ENCODE measurements around the gene SPOCK1.
A peak's percentile ranks its signal among the peaks of the same experiment; 100 is the strongest.

The SPOCK1 gene

GRCh38 chr5:137144656-137145055, 354.5 kb downstream of the SPOCK1 start:
- Histone ChIP-seq H3K4me3 (no peak overlapping the region), H3K36me3 (no peaks in the 10 kb centered on the region), H3K9me3 (no peaks in the 10 kb centered on the region), H3K4me1 (peaks cover 0 to 43% (median 22%) of the 10 kb centered on the region in 4 donors), H3K27me3 (no peaks in the 10 kb centered on the region), H3K27ac (no peak overlapping the region)
- peak in 1 of 2 donors; percentile 24 for DNase-seq
- intact Hi-C loops (cut with DNase I; ENCODE audit: low total_unique reads), result no loop called here
- no peak for TF ChIP-seq CTCF (IDR thresholded peaks at IDR 0.05)

GRCh38 chr5:137142764-137143605, 356.1 kb downstream of the SPOCK1 start:
- H3K27me3 ChIP-seq, result no peaks in the 10 kb centered on the region
- no peak for TF ChIP-seq CTCF (IDR thresholded peaks at IDR 0.05)
- DNase-seq, result peak; percentile 65 to 84
- intact Hi-C loops (cut with DNase I; ENCODE audit: low total_unique reads), result no loop called here
- H3K4me1 ChIP-seq, result peaks cover 0 to 43% (median 22%) of the 10 kb centered on the region in 4 donors
- peak overlapping the region; percentile 50 to 54 for H3K27ac ChIP-seq
- no peaks in the 10 kb centered on the region for H3K36me3 ChIP-seq
- no peak overlapping the region for H3K4me3 ChIP-seq
- no peaks in the 10 kb centered on the region for H3K9me3 ChIP-seq

GRCh38 chr5:137142346-137142745, 356.8 kb downstream of the SPOCK1 start:
- H3K27ac ChIP-seq, result peak overlapping the region; percentile 50 to 54
- DNase-seq, result peak in 1 of 2 donors; percentile 63
- no peak for TF ChIP-seq CTCF (IDR thresholded peaks at IDR 0.05)
- intact Hi-C loops (cut with DNase I; ENCODE audit: low total_unique reads), result no loop called here
- H3K4me3 ChIP-seq, result no peak overlapping the region
- no peaks in the 10 kb centered on the region for H3K27me3 ChIP-seq
- no peaks in the 10 kb centered on the region for H3K36me3 ChIP-seq
- H3K4me1 ChIP-seq, result peaks cover 0 to 43% (median 22%) of the 10 kb centered on the region in 4 donors
- H3K9me3 ChIP-seq, result no peaks in the 10 kb centered on the region

GRCh38 chr5:137141779-137142178, 357.3 kb downstream of the SPOCK1 start:
- no peaks in the 10 kb centered on the region for H3K36me3 ChIP-seq
- no peaks in the 10 kb centered on the region for H3K9me3 ChIP-seq
- H3K27ac ChIP-seq, result peak overlapping the region in 1 of 2 donors; percentile 54
- H3K4me3 ChIP-seq, result no peak overlapping the region
- H3K4me1 ChIP-seq, result peaks cover 0 to 41% (median 20%) of the 10 kb centered on the region in 4 donors
- peak in 1 of 2 donors; percentile 58 for DNase-seq
- intact Hi-C loops (cut with DNase I; ENCODE audit: low total_unique reads), result no loop called here
- no peaks in the 10 kb centered on the region for H3K27me3 ChIP-seq
- no peak for TF ChIP-seq CTCF (IDR thresholded peaks at IDR 0.05)

GRCh38 chr5:137136991-137137632, 362.0 kb downstream of the SPOCK1 start:
- intact Hi-C loops (cut with DNase I; ENCODE audit: low total_unique reads), result no loop called here

More at GRCh38 chr5:137136991-137137632, 362.0 kb downstream of the SPOCK1 start:
- no peak overlapping the region for H3K4me3 ChIP-seq
- H3K27ac ChIP-seq, result no peak overlapping the region
- TF ChIP-seq CTCF (IDR thresholded peaks at IDR 0.05), result no peak
- no peaks in the 10 kb centered on the region for H3K9me3 ChIP-seq
- no peaks in the 10 kb centered on the region for H3K36me3 ChIP-seq
- H3K27me3 ChIP-seq, result no peaks in the 10 kb centered on the region
- peaks cover 0 to 13% (median 8%) of the 10 kb centered on the region in 4 donors for H3K4me1 ChIP-seq
- peak in 1 of 2 donors; percentile 24 for DNase-seq

Measured in tibial artery (tissue), 4 donors.